Measurements from ENCODE around the gene ATP9B.

Gene ATP9B

GRCh38 chr18:79108549-79109215 lies 39.5 kb downstream of the ATP9B start:
- no peak for DNase-seq (ENCODE audit: low read depth)
- no peak for TF ChIP-seq CTCF (IDR thresholded peaks at IDR 0.05; ENCODE audit: low read depth, low read length, missing control alignments)
- H3K4me3 ChIP-seq (ENCODE audit: low read depth, low read length) = no peak overlapping the region

- no peak for TF ChIP-seq CTCF (IDR thresholded peaks at IDR 0.05; ENCODE audit: low read depth, low read length, missing control alignments)
- no peak overlapping the region for H3K4me3 ChIP-seq (ENCODE audit: low read depth, low read length)
- no peak for DNase-seq (ENCODE audit: low read depth)
Observed at GRCh38 chr18:79111483-79111882, 42.3 kb downstream of the ATP9B start.

GRCh38 chr18:79117385-79117784 lies 48.2 kb downstream of the ATP9B start:
- DNase-seq (ENCODE audit: low read depth) = no peak

GRCh38 chr18:79117788-79118187 lies 48.6 kb downstream of the ATP9B start:
- no peak for TF ChIP-seq CTCF (IDR thresholded peaks at IDR 0.05; ENCODE audit: low read depth, low read length, missing control alignments)
- DNase-seq (ENCODE audit: low read depth) = no peak
- H3K4me3 ChIP-seq (ENCODE audit: low read depth, low read length) = no peak overlapping the region

More at GRCh38 chr18:79117385-79117784, 48.2 kb downstream of the ATP9B start:
- no peak for TF ChIP-seq CTCF (IDR thresholded peaks at IDR 0.05; ENCODE audit: low read depth, low read length, missing control alignments)
- no peak overlapping the region for H3K4me3 ChIP-seq (ENCODE audit: low read depth, low read length)

GRCh38 chr18:79118797-79119196 lies 49.6 kb downstream of the ATP9B start:
- no peak overlapping the region for H3K4me3 ChIP-seq (ENCODE audit: low read depth, low read length)
- TF ChIP-seq CTCF (IDR thresholded peaks at IDR 0.05; ENCODE audit: low read depth, low read length, missing control alignments) = no peak
- DNase-seq (ENCODE audit: low read depth) = no peak

- H3K4me3 ChIP-seq (ENCODE audit: low read depth, low read length) = no peak overlapping the region
- no peak for DNase-seq (ENCODE audit: low read depth)
- no peak for TF ChIP-seq CTCF (IDR thresholded peaks at IDR 0.05; ENCODE audit: low read depth, low read length, missing control alignments)
Observed at GRCh38 chr18:79121746-79122474, 52.7 kb downstream of the ATP9B start.

Measured in GM12864 (cell line).